Spleen (tissue), 11 donors: ENCODE data around the gene SH3BP5. TPM values are rescaled to one million over a fixed set of nuclear protein-coding genes. Genes with fewer than 3 reads are reported as not detected.

Experiments used
- DNase-seq: peaks from one replicate; pipeline ENCODE4 v3.0.0-alpha.2; 2020
- H3K27ac ChIP-seq, 8 donors: fragments of 200-600 bp; sonication (generic) in 7 of 8; 1 replicate in 4 of 8; 2 replicates in 4 of 8; pipeline versions ENCODE4 v1.5.0 to v1.8.0; 2016 to 2021; ENCODE audit warnings: inconsistent platforms in 4 of 8, mild to moderate bottlenecking in 4 of 8, moderate library complexity in 1 of 8
- H3K27me3 ChIP-seq, 7 donors: fragments of 200-600 bp; sonication (generic) in 6 of 7; replicated peaks in 1 of 7; 1 replicate in 4 of 7; 2 replicates in 3 of 7; pipeline versions ENCODE4 v1.5.0 to v1.8.0; 2016 to 2021; ENCODE audit warnings: inconsistent platforms in 3 of 7, mild to moderate bottlenecking in 1 of 7
- H3K36me3 ChIP-seq, 6 donors: fragments of 200-600 bp; sonication (generic) in 5 of 6; 1 replicate in 4 of 6; 2 replicates in 2 of 6; pipeline versions ENCODE4 v1.5.0 to v1.8.0; 2016 to 2021; ENCODE audit warnings: inconsistent platforms in 2 of 6
- H3K4me1 ChIP-seq, 6 donors: fragments of 200-600 bp; sonication (generic) in 5 of 6; 1 replicate in 3 of 6; 2 replicates in 3 of 6; pipeline versions ENCODE4 v1.5.0 to v1.8.0; 2016 to 2021; ENCODE audit warnings: inconsistent platforms in 3 of 6
- H3K4me3 ChIP-seq, 8 donors: fragments of 200-600 bp; sonication (generic) in 7 of 8; 1 replicate in 4 of 8; 2 replicates in 4 of 8; pipeline versions ENCODE4 v1.5.0 to v1.8.0; 2016 to 2021; ENCODE audit warnings: inconsistent platforms in 4 of 8, mild to moderate bottlenecking in 4 of 8, moderate library complexity in 2 of 8
- H3K9me3 ChIP-seq, 8 donors: fragments of 200-600 bp; sonication (generic) in 7 of 8; 1 replicate in 4 of 8; 2 replicates in 4 of 8; pipeline versions ENCODE4 v1.5.0 to v1.8.0; 2016 to 2021; ENCODE audit warnings: inconsistent platforms in 4 of 8
- POLR2A ChIP-seq, 3 donors: fragments of 450-650 bp; IDR thresholded peaks; one replicate each; pipeline ENCODE4 v1.5.1; 2017; ENCODE audit warnings: antibody characterized with exemption in 3 of 3, mild to moderate bottlenecking in 1 of 3
- POLR2AphosphoS5 ChIP-seq, 3 donors: sonication (generic); formaldehyde crosslinking; IDR thresholded peaks; one replicate each; pipeline ENCODE4 v1.5.1; 2017; ENCODE audit warnings: antibody characterized with exemption in 3 of 3
- WGBS, 5 donors: extraction: QIAGEN DNeasy Blood & Tissue Kit in 3 of 5; methylation state at CpG; one replicate each; pipeline versions ENCODE4 v1.1.5 to v1.1.7; 2013 to 2018; 5-methylcytosine and 5-hydroxymethylcytosine counted together
- intact Hi-C: fragments of 100-400 bp; cut with DNase I; formaldehyde crosslinking; loops from one replicate; pipeline ENCODE4 v1.15.0; 2023; ENCODE audit warnings: low total_unique reads
- polyA plus RNA-seq, 3 donors: library from polyadenylated mRNA; stranded (reverse); fragments of 200-250 nt; gene quantifications; one replicate each; pipeline ENCODE4 v1.2.1, GENCODE V29; 2013
- total RNA-seq, 7 donors: library from RNA; depleted of rRNA in 3 of 7; stranded (reverse); fragments of >200 nt in 3 of 7; fragmentation: NEBNext Ultra II Directional in 4 of 7; extraction: Animal tissue kit (Norgen Biotek cat#: 25700) in 4 of 7; gene quantifications; one replicate each; pipeline versions ENCODE4 v1.1.0 to v1.2.1, GENCODE V29; 2016 to 2021
- TF ChIP-seq, protein P1 (sequence below), 11 experiments: fragments of 200-600 bp in 7 of 11; fragments of 450-650 bp in 4 of 11; sonication (generic) in 4 of 11; IDR thresholded peaks in 8 of 11; conservative IDR thresholded peaks in 3 of 11; 1 replicate in 7 of 11; 2 replicates in 4 of 11; pipeline versions ENCODE4 v1.4.0 to v1.8.0; 2016 to 2021; ENCODE audit warnings: antibody characterized with exemption in 11 of 11, inconsistent platforms in 4 of 11, mild to moderate bottlenecking in 1 of 11
- donor health status: healthy with polysubstance abuse.
- donor health status: DM: no; HTN: no; CAD: no; lungs with moderate emphysema.
- donor health status: DM: no; HTN: no; CAD: no.
- donor health status: Bipolar disorder and iron deficiency.
- donor health status: healthy.
- donor health status: DM: no; HTN: no; CAD: no.
- donor health status: DM: yes; HTN: yes; CAD: no.

SH3BP5 gene
- total and polyA plus RNA-seq, 10 donors, result 36.4 to 75.0 (median 53.7) TPM

DNA sequence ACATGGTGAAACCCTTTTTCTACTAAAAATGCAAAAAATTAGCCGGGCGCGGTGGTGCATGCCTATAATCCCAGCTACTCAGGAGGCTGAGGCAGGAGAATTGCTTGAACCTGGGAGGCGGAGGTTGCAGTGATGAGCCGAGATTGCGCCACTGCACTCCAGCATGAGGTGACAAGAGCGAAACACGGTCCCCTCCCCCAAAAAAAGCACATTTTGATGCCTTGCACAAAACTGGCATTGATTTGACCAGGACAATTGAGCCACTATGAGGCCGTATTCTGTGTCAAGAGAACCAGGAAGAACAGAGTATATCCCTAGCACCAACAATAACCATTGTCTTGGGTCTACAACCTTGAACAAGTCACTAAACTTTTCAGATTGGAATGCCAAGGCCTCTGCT is 50.6 kb downstream of the SH3BP5 start:
- WGBS, 5 donors, result 89 to 97% (median 93%) methylated on average over 9 of the region's 9 CpGs
- no peaks in the 10 kb centered on the region for H3K9me3 ChIP-seq
- H3K4me3 ChIP-seq, result no peak overlapping the region
- peaks cover 0 to 88% (median 45%) of the 10 kb centered on the region in 6 donors for H3K4me1 ChIP-seq
- peaks cover 0 to 24% (median 0%) of the 10 kb centered on the region in 6 donors for H3K36me3 ChIP-seq
- H3K27me3 ChIP-seq, result no peaks in the 10 kb centered on the region
- DNase-seq, result no peak
- intact Hi-C loops, result no loop called here
- TF ChIP-seq POLR2AphosphoS5 (IDR thresholded peaks at IDR 0.05) (no peak), POLR2A (IDR thresholded peaks at IDR 0.05) (no peak)
- TF ChIP-seq, protein P1, sequence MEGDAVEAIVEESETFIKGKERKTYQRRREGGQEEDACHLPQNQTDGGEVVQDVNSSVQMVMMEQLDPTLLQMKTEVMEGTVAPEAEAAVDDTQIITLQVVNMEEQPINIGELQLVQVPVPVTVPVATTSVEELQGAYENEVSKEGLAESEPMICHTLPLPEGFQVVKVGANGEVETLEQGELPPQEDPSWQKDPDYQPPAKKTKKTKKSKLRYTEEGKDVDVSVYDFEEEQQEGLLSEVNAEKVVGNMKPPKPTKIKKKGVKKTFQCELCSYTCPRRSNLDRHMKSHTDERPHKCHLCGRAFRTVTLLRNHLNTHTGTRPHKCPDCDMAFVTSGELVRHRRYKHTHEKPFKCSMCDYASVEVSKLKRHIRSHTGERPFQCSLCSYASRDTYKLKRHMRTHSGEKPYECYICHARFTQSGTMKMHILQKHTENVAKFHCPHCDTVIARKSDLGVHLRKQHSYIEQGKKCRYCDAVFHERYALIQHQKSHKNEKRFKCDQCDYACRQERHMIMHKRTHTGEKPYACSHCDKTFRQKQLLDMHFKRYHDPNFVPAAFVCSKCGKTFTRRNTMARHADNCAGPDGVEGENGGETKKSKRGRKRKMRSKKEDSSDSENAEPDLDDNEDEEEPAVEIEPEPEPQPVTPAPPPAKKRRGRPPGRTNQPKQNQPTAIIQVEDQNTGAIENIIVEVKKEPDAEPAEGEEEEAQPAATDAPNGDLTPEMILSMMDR (IDR thresholded peaks at IDR 0.05 in 8 of 11, conservative IDR thresholded peaks at IDR 0.05 in 3 of 11), result no peak
- peak overlapping the region in 1 of 8 donors; percentile 24 for H3K27ac ChIP-seq

DNA sequence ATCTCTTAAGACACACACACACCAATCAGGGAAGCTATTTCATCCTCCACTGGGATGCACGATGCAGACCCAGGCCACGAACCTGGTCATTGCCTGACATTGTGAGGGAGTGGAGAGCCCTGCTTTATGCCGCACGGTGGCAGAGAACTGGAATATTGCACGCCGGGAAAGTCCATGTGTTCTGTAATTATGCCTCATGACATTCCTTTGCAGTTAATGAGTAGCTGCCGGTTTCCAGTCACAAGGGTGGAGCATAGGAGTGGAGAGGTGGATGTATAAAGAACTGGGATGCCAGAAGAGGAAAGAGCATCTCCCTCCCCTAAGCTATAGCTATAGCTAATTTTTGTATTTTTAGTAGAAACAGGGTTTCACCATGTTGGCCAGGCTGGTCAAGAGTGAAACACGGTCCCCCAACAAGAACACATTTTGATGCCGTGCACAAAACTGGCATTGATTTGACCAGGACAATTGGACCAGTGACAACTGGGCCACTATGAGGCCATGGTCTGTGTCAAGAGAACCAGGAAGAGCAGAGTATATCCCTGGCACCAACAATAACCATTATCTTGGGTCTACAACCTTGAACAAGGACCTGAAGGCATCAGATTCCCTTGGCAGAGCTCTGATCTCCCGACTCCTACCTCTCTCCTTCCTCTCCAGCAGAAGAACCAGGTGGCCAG is 51.4 kb downstream of the SH3BP5 start:
- Histone ChIP-seq H3K4me3 (no peak overlapping the region), H3K4me1 (peaks cover 0 to 89% (median 45%) of the 10 kb centered on the region in 6 donors), H3K36me3 (peaks cover 0 to 16% (median 0%) of the 10 kb centered on the region in 6 donors), H3K27ac (peak overlapping the region in 1 of 8 donors; percentile 24), H3K27me3 (no peaks in the 10 kb centered on the region), H3K9me3 (no peaks in the 10 kb centered on the region)
- no peak for TF ChIP-seq POLR2A (IDR thresholded peaks at IDR 0.05)
- TF ChIP-seq, protein P1 (IDR thresholded peaks at IDR 0.05 in 8 of 11, conservative IDR thresholded peaks at IDR 0.05 in 3 of 11), result no peak
- no peak for TF ChIP-seq POLR2AphosphoS5 (IDR thresholded peaks at IDR 0.05)
- intact Hi-C loops, result no loop called here
- DNase-seq, result no peak
- 92 to 96% (median 94%) methylated on average over 10 of the region's 10 CpGs for WGBS, 5 donors

- TF ChIP-seq, protein P1 (IDR thresholded peaks at IDR 0.05 in 8 of 11, conservative IDR thresholded peaks at IDR 0.05 in 3 of 11), result no peak
- TF ChIP-seq POLR2AphosphoS5 (IDR thresholded peaks at IDR 0.05) (peak in 1 of 3 donors; percentile 13), POLR2A (IDR thresholded peaks at IDR 0.05) (no peak)
- H3K4me3 ChIP-seq, result no peak overlapping the region
- H3K36me3 ChIP-seq, result peaks cover 0 to 6% (median 0%) of the 10 kb centered on the region in 6 donors
- intact Hi-C loops, result loop anchor here (10.0 kb wide), 1 partner anchor 55 kb away; the partner anchor contains the start of gene SH3BP5
- H3K27me3 ChIP-seq, result no peaks in the 10 kb centered on the region
- H3K27ac ChIP-seq, result peak overlapping the region in 2 of 8 donors; percentile 1 to 38
- no peak for DNase-seq
- H3K4me1 ChIP-seq, result peaks cover 0 to 89% (median 51%) of the 10 kb centered on the region in 6 donors
- H3K9me3 ChIP-seq, result no peaks in the 10 kb centered on the region
- 69 to 92% (median 87%) methylated on average over 10 to 12 of the region's 12 CpGs for WGBS, 5 donors
Measured at GRCh38 chr3:15279671-15280402, 52.5 kb downstream of the SH3BP5 start.

DNA sequence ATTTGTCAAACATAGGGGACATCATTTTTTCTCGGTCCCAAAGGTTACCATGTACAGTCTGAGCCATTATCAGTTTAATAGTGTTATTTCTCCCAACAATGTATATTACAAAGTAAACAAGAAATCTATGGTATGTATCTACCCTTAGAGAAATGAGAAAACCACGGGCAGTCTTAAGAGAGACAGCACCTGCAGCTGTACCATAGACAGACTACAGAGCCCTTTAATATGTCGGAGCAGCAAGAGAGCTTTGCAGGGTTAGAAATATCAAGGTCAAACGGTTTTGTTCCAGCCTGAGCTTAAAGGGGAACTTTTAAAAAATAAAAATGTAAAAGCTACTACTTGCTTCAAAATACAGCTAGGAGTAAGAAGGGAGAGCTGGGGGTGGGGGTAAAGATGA is 53.2 kb downstream of the SH3BP5 start:
- WGBS, 5 donors, result 63 to 76% (median 71%) methylated on average over 4 of the region's 4 CpGs
- Histone ChIP-seq H3K36me3 (peaks cover 0 to 6% (median 0%) of the 10 kb centered on the region in 6 donors), H3K27ac (peak overlapping the region in 1 of 8 donors; percentile 1), H3K9me3 (no peaks in the 10 kb centered on the region), H3K27me3 (no peaks in the 10 kb centered on the region), H3K4me1 (peaks cover 0 to 89% (median 52%) of the 10 kb centered on the region in 6 donors), H3K4me3 (no peak overlapping the region)
- TF ChIP-seq, protein P1 (IDR thresholded peaks at IDR 0.05 in 8 of 11, conservative IDR thresholded peaks at IDR 0.05 in 3 of 11), result no peak
- no peak for TF ChIP-seq POLR2AphosphoS5 (IDR thresholded peaks at IDR 0.05)
- TF ChIP-seq POLR2A (IDR thresholded peaks at IDR 0.05), result no peak
- no peak for DNase-seq
- intact Hi-C loops, result loop anchor here (10.0 kb wide), 1 partner anchor 56 kb away; the partner anchor contains the start of gene SH3BP5
